GM18507 (cell line): ENCODE measurements around the gene PFKL.
A peak's percentile ranks its signal among the peaks of the same experiment; 100 is the strongest.
"Not testable (repeated sequence)": the region's sequence is repeated elsewhere in the genome, so short reads cannot be mapped to it uniquely, and the experiment has no call there.

Experiments used
- DNase-seq: peaks from one replicate; pipeline ENCODE4 v3.0.0; 2011; ENCODE audit warnings: low read depth; ENCODE audit not compliant: insufficient read length; ENCODE audit errors: extremely low spot score
- FAIRE-seq: peaks from 2 replicates; lab custom pipeline; 2011; peaks lifted over from hg19 to GRCh38; lab: Jason Lieb, UNC

The PFKL gene

DNA sequence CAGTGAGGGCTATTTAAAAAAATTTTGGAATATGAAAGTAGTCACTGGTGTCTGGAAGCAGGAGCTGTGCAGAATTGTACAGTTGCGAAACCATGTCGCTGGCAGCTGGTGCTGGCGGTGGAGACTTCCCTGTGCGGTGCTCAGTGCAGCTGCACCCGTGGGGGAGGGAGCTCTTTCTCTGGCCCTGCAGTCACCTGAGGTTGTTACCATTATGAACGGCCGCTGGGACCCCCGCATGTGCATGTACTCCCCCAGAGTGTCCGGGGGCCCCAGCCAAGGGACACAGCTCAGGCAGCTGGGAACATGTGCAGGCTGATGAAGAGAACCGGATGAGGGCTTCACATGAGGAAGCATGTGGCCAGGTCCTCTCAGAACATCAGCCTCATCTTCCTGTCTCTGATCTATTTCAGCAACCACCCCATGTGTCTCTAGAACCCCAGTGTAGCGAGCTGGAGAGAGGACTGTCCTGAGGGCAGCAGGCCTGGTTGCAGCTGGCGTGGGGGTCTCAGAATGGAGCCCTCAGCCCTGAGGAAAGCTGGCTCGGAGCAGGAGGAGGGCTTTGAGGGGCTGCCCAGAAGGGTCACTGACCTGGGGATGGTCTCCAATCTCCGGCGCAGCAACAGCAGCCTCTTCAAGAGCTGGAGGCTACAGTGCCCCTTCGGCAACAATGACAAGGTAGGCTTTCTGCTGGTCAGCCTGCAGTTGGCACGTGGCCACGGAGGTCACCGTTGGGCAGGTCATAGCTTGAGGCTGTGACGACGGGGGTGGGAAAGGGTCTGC lies 53.5 kb downstream of the PFKL start, which contains the start of gene TRPM2:
TSS of gene TRPM2 (plus strand) at position 431 of the 780 bp plus-strand sequence. CDS start at position 511, 80 bp downstream.
- DNase-seq, result no peak
- peak; percentile 88 for FAIRE-seq

- no peak for FAIRE-seq
- DNase-seq, result no peak
Observed at GRCh38 chr21:44354001-44354405, 54.1 kb downstream of the PFKL start.

- FAIRE-seq, result peak; percentile 67
- DNase-seq, result no peak
Observed at GRCh38 chr21:44354775-44355771, 55.2 kb downstream of the PFKL start.

DNA sequence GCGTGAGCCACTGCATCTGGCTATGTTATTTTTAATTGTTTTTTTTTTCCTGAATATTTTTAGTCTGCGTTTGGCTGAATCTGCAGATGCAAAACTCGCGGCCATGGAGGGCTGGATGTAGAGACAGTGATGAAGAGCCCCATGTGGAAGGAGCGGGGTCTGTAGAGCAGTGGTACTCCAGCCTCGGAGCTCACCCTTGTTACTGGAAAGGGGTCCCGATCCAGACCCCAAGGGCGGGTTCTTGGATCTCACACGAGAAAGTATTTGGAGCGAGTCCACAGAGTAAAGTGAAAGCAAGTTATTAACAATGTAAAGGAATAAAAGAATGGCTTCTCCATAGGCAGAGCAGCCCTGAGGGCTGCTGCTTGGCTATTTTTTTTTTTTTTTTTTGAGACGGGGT lies 56.3 kb downstream of the PFKL start:
- FAIRE-seq (no peak), DNase-seq (no peak)

- DNase-seq (no peak), FAIRE-seq (no peak)
Observed at GRCh38 chr21:44356636-44357035, 56.8 kb downstream of the PFKL start.

DNA sequence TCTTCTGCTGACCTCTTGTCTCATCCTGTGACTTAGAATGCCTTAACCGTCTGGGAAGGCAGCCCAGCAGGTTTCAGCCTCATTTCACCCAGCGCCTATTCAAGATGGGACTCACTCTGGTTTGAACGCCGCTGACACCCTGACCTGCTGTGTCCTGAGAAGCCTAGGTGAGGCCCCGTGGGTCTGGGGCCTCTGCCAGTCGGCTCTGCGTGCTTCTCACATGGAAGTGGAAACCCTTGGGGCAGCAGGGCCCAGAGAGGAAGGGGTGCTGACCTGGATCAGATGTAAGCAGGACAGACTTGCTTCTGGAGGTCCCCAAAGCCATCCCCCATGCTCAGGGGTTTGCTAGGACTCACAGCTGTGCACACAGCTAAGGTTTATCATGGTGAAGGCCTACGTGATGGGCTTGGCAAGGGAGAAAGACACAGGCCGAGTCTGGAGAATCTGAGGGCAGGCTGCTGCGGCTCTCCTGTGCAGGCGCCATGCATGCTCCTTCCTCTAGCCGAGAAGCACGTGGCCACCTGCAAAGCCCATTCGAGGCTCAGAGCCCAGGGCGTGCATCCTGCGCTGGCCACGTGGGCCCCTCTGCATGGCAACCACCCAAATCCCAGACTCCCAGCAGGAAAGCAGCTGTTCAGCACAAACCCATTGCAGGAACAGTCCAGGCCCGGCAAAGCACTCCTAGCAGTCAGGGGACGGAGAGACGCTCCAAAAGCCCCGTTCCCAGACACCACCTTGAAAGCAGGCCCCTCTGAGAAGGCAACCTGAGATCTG lies 57.4 kb downstream of the PFKL start:
- no peak for DNase-seq
- FAIRE-seq, result no peak

GRCh38 chr21:44359396-44359795 lies 59.5 kb downstream of the PFKL start:
- DNase-seq (no peak), FAIRE-seq (no peak)

DNA sequence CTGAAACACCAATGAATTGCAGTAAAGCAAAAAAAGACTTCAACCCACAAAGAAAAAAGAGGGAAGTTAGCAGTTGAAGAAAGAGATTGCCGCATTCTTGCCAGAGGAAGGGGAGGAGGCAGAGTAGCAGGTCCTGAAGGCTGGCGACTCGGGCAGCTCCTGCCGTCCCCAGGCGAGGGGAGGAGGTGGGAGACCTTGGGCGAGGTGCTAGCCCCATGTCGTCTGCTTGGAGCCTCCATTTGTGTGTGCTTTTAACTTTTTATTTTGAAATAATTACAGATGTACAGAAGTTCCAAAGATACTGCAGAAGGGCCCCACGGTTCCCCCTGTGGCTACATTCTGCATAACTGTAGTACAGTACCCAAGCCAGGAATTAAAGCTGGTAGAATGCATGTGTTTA lies 60.3 kb downstream of the PFKL start:
- DNase-seq (no peak), FAIRE-seq (no peak)

- not testable (repeated sequence) for FAIRE-seq, DNase-seq
Observed at GRCh38 chr21:44361903-44362302, 62.0 kb downstream of the PFKL start.

DNA sequence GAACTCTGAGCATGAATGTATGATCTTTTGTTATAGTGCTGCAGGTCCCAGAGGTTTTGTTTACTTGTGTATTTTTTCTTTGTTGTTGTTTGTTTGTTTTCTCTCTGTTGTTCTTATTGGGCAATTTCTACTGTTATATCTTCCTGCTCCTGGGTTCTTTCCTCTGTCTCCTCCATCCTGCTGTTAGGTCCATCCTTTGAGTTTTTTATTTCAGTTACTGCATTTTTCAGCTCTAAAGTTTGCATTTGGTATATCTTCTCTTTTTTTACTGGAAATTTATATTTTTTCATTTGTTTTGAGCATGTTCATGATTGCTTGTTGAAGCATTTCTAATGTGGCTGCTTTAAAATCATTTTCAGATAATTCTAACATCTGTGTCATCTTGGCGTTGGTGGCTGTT lies 63.4 kb downstream of the PFKL start:
- FAIRE-seq, result no peak

DNA sequence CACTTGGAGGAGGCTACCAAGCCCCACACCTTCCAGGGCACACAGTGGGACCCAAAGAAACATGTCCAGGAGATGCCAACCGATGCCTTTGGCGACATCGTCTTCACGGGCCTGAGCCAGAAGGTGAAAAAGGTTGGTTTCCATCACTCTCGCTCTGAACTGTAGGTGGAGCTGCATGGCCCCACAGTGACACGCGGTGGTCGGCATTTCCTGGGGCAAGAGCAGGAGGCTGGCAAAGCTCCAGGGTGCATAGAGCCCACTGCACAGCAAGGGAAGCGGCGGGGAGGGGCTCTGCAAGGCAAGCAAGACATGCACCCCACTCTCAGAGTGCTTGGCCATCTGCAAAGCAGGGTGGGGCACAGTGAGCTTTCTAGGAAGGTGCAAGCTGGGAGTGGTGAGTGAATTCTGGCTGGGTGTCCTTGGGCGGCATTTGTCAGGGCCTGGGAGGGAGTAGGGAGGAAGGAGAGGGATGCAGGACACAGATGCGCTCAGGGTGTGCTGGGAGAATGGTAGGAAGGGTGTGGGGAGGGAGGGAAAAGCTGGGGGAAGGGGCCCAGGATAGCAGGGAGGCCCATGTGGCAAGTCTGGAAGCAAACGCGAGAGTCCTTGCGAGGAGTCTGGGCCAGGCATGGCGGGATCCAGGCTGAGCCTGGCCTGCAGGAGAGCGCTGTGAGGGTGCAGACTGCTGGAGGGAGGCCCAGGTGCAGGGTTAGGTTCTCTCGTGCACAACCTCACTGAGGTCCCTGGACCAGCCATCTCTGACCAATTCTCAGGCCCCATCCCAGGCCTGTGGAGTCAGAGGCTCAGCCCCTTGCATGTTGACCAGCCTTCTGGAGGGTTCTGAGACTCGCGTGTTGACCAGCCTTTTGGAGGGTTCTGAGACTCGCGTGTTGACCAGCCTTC lies 64.5 kb downstream of the PFKL start:
- no peak for FAIRE-seq
- no peak for DNase-seq

More for the DNA sequence above, 63.4 kb downstream of the PFKL start:
- DNase-seq, result no peak

GRCh38 chr21:44365251-44365966 lies 65.6 kb downstream of the PFKL start:
- DNase-seq, result no peak
- no peak for FAIRE-seq

GRCh38 chr21:44365967-44366585 lies 66.2 kb downstream of the PFKL start:
- no peak for FAIRE-seq
- no peak for DNase-seq

DNA sequence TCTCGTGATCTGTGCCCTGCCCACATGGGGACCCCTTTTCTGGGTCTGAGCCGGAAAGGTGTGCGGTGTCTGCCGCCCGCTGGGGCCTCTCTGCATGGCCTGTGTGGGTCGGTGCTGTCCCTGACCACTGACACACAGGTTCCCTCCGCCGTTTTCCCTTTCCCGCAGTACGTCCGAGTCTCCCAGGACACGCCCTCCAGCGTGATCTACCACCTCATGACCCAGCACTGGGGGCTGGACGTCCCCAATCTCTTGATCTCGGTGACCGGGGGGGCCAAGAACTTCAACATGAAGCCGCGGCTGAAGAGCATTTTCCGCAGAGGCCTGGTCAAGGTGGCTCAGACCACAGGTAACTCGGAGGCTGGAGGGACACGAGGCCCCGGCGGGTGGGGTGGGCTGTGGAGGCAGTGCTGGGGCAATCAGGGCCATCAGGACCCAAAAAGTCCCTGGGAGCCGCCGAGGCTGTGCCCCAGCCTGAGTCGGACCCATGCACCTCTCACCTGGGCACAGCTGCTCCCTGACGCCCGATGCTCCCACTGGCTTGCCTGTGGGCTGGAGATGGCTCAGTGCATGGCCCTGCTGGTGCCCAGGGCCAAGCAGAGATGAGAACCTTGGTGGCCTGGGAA lies 66.8 kb downstream of the PFKL start:
- no peak for FAIRE-seq
- no peak for DNase-seq

- FAIRE-seq, result no peak
Observed at GRCh38 chr21:44368711-44369446, 69.0 kb downstream of the PFKL start.

DNA sequence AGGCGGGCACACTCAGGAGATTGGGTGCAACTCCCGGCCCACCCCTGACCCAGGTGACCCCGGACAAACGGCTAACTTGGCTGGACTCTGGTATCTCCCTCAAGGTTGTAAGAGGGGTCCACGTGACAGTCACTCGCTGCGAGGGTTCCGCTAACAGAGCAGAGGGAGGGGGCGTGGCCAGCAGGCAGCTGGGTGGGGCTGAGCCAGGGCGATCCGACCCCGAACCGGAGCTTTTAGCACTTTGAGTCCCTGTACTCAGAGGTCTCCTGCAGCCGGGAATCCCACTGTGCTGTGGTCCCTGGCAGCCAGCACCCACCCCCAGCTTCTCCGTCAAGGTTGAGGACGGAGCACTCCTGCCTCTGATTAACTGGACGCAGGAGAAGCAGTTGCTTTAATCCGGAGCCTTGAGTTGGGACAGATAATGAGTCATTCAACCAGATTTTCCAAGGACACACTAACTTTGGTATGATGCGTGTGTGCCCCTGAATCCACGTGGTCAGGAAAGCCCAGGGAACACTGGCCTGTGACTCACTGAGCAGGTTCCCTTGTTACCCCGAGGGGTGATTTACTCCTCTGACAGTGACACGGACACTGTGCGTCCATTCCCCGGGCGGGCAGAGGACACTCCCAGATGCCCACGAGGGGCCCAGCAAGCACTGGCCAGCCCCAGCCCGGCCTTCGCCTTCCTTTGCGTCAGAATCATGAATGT lies 70.3 kb downstream of the PFKL start:
- DNase-seq (no peak), FAIRE-seq (no peak)

More at GRCh38 chr21:44368711-44369446, 69.0 kb downstream of the PFKL start:
- DNase-seq, result no peak
